NCI-H446 (cell line): Measurements from ENCODE around the gene MOB1B.
"Not testable (repeated sequence)": the region's sequence is repeated elsewhere in the genome, so short reads cannot be mapped to it uniquely, and the experiment has no call there.

ENCODE experiments used
- DNase-seq, 2 experiments: peaks; one replicate each; lab custom pipeline; 2025; lab: John Stamatoyannopoulos, UW

Gene MOB1B

GRCh38 chr4:70956549-70957210 lies 54.5 kb downstream of the MOB1B start:
- DNase-seq: no peak

- no peak for DNase-seq
Observed at GRCh38 chr4:70958681-70959080, 56.5 kb downstream of the MOB1B start.

- no peak for DNase-seq
Observed at GRCh38 chr4:70969076-70969475, 66.9 kb downstream of the MOB1B start.

- no peak for DNase-seq
Observed at GRCh38 chr4:70976252-70976651, 74.1 kb downstream of the MOB1B start.

- no peak for DNase-seq
Observed at GRCh38 chr4:70979445-70980008, 77.4 kb downstream of the MOB1B start.

- DNase-seq: no peak
Observed at GRCh38 chr4:70980196-70980595, 78.0 kb downstream of the MOB1B start.

GRCh38 chr4:70984106-70984505 lies 81.9 kb downstream of the MOB1B start:
- DNase-seq: no peak

- DNase-seq: no peak
Observed at GRCh38 chr4:70984589-70984988, 82.4 kb downstream of the MOB1B start.

- no peak for DNase-seq
Observed at GRCh38 chr4:70991596-70991995, 89.4 kb downstream of the MOB1B start.

- peak in 1 of 2 experiments; percentile 25 for DNase-seq
Observed at GRCh38 chr4:70992391-70992881, 90.3 kb downstream of the MOB1B start.

GRCh38 chr4:70993181-70994068 lies 91.3 kb downstream of the MOB1B start, which contains the start of gene DCK:
Gene DCK, plus strand, starts transcription at chr4:70993649. Its CDS starts 187 bp downstream, at chr4:70993836.
- DNase-seq: peak; percentile 71 to 91

- DNase-seq: no peak
Observed at GRCh38 chr4:70994069-70994366, 91.8 kb downstream of the MOB1B start.

GRCh38 chr4:70994387-70995099 lies 92.4 kb downstream of the MOB1B start:
- DNase-seq: no peak

GRCh38 chr4:70996018-70996360 lies 93.8 kb downstream of the MOB1B start:
- DNase-seq: no peak

GRCh38 chr4:70997036-70997435 lies 94.9 kb downstream of the MOB1B start:
- DNase-seq: no peak

- DNase-seq: no peak
Observed at GRCh38 chr4:70997546-70997945, 95.4 kb downstream of the MOB1B start.

- not testable (repeated sequence) for DNase-seq
Observed at GRCh38 chr4:70999639-71000038, 97.5 kb downstream of the MOB1B start.

- DNase-seq: not testable (repeated sequence)
Observed at GRCh38 chr4:71001363-71001762, 99.2 kb downstream of the MOB1B start.

GRCh38 chr4:71004281-71004851 lies 102.2 kb downstream of the MOB1B start:
- no peak for DNase-seq

GRCh38 chr4:71005025-71005424 lies 102.9 kb downstream of the MOB1B start:
- not testable (repeated sequence) for DNase-seq

GRCh38 chr4:71006203-71006907 lies 104.2 kb downstream of the MOB1B start:
- DNase-seq: no peak
